ENCODE results near the gene MCRS1. TPM values are rescaled to one million over a fixed set of nuclear protein-coding genes. Genes with fewer than 3 reads are reported as not detected.
A peak's percentile ranks its signal among the peaks of the same experiment; 100 is the strongest.
"Not testable (repeated sequence)": the region's sequence is repeated elsewhere in the genome, so short reads cannot be mapped to it uniquely, and the experiment has no call there.

The MCRS1 gene
- polyA plus RNA-seq, 10 donors, result 45.8 to 61.2 (median 55.2) TPM

DNA sequence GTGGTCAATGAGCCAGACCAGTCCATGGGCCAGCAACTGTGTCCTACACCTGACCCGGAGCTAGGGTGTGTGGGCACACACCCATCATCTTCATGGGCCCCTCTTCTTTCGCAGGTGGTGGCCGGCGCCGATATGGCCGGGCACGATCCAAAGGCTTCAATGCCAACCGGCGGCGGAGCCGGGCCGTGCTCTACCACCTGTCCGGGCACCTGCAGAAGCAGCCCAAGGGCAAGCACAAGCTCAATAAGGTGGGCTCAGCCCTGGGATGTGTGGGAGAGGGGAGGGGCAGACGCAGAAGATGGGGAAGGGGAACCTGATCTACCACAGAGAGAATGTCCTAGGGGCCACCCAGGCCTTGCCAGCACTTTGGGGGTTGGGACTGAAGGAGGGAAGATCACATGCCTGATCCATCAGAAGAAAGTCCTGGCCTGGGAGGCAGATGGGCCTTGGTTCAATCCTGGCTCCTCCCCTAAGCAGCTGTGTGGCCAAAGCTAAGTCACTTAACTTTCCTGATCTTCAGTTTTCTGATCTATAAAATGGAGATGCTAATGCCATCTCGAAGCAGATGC is 25.3 kb downstream of the MCRS1 start:
- no peak for DNase-seq

DNA sequence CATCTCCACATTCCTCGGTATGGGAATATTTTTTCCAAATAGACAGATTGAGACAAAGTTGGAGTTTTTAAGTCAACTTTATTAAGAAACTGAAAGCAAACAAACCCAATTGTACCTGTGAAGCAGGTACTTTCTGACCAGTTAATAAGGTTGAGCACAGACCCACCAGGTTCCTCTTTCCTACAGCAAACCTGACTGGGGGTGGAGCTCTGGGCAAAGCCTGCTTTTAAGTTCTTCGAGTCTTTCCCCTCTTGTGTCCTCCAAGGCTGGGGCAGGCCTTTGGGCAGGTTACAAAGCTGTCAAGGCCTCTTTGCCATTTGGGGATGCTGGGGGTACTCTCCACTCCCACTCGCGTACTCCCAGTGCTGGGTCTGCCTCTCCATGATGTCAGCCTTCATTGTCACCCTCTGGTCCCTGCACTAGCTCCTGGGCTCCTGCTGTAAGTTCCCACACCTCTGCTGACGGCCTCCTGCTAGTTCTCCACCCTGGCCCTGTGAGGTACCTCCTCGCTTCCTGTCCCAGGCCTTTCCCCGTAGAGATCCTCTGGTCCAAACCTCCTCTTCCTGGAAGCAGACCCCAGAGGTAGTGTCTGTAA is 25.9 kb downstream of the MCRS1 start:
- no peak for DNase-seq

DNA sequence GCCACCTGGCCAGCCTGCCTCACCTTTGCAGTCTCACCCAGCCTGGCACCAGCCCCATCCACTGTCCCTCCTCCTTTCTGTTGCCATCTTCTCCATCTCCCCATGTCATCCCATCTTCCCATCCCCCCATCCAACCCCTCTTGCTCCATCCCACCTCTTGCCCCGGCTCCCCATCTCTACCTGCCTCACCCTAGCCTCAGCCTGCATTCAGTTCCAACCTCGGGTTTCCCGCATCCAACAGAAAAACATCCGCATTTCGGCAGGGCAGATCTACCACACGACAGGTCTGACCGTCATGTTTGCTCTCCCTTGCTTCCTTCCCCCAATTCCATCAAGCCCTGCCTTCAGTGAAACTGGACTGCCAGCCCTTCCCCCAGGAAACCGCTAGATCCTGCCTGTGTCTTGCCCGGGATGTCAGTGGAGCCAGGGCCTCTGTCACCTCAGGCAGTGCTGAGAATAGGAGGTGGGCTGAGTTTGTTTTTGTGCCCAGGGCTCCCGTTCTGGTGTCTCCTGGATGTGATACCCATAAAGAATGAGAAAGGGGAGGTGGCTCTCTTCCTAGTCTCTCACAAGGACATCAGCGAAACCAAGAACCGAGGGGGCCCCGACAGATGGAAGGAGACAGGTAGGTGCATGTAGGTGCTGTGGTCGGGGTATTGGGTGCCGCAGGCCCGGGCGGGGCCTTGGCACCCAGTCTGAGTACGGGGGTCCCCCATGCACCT is 26.6 kb downstream of the MCRS1 start:
- DNase-seq, result no peak

DNA sequence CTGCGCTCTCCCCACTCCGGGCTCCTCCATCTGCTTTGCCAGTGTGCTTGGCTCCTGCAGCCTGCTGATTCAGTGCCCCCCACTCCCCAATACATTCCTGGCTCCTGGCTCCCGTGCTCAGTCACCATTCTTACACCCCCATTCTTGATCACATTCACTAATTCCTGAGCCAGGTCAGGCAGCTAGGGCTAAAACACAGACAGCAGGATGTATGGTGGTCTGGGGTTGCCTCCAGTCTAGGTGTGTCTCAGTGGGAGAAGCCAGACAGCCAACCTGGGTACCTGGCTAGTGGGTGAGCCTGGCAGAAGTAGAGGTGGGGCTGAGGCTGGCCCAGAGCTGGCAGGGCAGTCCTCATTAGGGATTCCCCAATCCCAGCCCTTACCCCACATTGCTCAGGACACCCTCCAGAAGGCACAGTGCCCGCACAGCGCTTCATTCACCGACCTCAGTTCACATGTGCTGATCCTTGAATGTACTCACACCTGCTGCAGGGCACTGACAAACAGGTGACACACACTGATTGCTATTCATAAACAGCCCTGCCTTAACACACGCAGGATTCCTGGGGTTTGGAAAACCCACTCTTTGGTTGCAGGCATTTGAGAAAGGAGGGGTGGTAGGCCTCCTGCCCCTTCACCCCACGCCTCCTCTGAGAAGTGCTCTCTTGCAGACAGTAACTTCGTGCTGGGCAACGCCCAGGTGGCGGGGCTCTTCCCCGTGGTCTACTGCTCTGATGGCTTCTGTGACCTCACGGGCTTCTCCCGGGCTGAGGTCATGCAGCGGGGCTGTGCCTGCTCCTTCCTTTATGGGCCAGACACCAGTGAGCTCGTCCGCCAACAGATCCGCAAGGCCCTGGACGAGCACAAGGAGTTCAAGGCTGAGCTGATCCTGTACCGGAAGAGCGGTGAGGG is 27.5 kb downstream of the MCRS1 start:
- no peak for DNase-seq

DNA sequence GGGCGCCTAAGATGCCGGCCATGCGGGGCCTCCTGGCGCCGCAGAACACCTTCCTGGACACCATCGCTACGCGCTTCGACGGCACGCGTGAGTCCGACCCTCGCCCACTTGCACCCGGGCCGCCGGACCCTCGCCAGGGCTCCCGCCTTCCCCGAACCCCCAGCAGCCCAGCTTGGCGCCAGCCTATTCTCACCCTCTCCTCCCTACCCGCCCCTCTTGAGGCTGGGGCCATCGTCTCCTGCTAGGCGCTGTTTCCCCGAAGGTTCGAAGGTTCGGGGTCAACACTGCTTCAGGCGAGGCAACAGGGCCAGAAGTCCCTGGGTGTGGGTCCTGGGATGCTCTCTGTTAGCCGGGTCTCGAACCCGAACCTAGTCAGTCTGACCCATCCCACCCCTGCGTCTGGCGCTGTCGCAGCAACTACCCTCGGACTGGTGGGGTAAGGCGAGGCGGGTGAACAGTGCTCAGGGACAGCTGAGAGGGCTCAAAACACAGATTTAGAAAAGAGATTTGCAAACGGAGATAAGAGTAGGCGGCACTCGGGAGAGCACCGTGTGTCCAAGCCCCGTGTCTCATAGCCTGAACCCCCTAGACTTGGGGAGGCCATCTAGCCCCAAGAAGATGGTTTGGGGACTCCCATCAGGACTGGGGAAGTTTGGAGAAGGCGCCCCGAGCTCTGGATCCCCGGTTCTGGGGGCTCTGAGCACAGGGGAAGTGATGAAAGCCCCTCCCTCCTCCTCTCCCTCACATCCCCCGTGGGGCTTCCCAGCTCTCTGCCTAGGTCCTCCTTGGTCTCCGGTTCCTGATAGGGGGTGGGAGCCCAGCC is 28.3 kb downstream of the MCRS1 start:
- DNase-seq, result no peak

DNA sequence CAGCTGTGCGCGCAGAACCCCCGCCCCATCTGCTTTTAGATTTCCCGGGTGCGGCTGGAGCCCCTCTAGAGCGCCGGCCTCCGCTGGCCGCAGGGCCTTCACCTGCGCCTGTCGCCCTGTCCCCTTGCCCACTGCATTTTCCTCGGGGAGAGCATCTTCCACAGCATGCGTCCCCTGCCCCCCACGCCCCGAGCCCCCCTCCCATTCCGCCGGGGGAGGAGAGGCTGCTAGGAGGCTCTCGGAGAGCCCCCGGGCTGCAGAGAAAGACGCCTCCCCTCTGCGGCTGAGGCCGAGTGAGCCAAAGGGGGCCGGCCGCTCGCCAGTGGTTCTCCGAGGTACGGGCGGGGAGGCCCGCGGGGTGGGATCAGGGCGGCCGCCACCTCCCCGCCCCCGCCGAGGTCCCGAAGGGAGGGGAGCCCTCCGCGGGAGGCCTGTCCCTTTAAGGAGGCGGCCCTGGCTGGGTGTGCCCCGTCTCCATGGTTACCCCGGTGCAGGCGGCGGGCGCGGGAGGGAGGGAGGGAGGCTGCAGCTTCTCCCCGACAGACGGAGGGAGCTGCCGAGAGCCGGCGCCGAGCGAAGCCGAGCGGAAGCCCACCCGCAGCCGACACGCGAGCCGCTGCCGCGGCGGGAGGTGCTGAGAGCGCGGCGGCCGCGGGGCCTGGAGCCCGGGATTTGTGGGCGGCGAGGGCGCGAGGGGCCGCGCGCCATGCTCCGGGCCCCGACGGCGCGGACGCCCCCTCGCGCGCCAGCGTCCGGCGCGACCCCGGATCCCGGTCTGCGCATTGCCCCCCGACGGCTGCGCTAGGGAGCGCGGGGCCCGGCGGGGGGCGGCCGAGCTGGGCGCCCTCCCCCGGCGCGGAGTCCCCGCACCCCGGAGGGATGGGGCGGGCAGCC is 29.2 kb downstream of the MCRS1 start, which contains the start of gene KCNH3:
Gene KCNH3 (plus strand): TSS at position 521 of the 894 bp plus-strand sequence. CDS start 387 bp downstream, outside the sequence.
- peak; percentile 45 to 87 (median 64) for DNase-seq

DNA sequence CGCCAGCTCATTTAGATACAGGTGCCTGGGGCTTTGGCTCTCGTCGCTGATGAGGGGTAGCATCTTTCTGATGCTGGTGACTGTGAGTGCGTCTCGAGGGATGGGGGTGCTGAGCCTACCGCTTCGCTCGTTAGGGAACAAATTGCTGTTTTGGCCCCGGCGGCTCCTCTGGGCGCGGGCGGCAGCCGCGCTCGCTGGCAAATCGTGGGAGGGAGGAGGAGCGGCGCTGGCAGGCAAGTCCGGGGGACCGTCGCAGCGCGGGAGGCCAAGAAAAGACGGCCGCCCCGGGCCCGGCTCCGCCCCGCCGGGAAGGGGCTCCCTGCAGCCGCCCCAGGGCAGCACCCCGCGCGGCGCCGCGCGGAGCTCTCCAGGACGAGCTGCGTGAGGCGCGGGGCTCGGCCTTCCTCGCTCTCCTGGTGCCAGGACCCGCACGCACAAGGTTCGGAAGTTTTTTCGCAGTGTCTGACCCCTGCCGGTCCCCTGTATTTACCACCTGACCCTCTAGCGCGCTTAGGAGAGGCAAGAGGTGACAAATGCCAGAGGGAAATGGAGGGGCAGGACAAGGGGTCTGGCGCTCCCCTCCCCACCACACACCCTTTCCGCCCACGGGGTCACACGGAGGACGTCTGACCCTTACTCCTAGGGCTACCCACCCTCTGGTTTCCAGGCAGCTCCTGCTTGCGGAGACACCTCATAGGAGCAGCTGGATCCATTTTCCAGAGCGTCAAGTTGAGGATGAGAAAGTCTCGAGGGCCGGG is 30.0 kb downstream of the MCRS1 start:
- peak in 1 of 3 donors; percentile 45 for DNase-seq

DNA sequence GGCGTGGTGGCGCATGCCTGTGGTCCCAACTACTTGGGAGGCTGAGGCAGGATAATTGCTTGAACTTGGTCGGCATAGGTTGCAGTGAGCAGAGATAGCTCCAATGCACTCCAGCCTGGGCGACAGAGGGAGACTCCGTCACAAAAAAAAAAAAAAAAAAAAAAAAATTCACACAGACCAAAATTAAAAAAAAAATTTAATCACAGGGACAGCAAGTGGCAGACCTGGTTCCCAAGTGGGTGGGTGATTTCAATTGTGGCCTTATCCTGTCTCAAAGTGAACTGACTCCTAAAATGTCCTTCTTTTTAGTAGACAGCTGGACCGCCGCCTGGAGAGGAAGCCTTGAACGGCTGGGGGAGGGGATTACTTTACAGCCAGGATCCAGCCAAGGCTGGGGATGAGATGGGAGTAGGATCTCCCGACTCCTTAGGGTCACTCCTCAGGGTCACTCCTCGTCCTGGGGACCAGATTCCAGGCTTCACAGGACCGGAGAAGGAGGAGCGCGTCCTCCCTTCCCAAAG is 30.7 kb downstream of the MCRS1 start:
- DNase-seq, result peak in 1 of 3 donors; percentile 50

DNA sequence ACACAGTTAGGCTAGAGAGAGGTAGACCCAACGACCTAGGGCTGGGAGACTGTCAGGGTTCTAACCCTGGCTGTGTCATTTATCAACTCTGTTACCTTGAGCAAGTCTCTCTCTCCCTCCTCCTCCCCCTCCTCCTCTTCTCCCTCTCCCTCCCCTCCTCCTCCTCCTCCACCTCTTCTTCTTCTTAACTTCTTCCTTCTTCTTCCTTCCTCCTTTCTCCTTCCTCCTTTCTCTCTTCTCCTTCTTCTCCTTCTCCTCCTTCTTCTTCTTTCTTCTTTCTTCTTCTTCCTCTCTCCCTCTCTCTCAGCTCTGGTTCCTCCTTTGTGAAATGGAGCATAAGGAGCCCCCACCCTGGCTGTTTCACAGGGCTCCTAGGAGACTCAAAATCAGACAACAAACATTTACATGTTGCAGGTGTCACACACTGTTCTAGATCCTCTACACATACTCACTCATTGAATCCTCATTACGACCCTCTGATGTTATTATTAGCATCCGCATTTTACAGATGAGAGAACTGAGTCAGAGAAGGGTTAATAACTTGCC is 31.3 kb downstream of the MCRS1 start:
- DNase-seq, result no peak

DNA sequence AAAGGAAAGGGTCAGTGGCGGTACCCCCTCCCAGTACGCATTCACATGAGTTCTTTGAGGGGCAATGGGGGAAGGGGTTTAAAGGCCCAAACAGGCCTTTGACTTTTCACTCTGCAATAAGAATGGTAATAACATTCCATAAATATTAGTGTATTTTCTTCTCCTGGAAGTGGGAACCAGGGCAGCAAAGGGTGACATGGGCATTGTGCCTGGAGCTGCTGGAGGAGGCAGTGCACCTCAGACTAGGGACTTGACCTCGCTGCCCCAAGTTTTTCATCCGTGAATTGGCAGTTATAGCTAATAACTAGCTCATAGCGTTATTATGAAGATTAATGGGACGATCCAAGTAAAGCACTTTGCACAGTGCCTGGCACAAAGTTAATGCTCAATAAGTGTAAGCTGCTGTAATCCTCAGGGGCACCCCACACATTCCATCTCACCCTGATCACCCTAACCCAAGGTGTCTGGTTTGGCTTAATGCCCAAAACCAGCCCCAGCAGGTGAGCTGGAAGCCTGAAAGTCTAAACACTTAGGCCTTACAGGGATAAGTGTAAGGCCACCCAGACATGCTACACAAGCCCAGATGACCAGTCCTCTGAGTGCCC is 31.9 kb downstream of the MCRS1 start:
- no peak for DNase-seq

DNA sequence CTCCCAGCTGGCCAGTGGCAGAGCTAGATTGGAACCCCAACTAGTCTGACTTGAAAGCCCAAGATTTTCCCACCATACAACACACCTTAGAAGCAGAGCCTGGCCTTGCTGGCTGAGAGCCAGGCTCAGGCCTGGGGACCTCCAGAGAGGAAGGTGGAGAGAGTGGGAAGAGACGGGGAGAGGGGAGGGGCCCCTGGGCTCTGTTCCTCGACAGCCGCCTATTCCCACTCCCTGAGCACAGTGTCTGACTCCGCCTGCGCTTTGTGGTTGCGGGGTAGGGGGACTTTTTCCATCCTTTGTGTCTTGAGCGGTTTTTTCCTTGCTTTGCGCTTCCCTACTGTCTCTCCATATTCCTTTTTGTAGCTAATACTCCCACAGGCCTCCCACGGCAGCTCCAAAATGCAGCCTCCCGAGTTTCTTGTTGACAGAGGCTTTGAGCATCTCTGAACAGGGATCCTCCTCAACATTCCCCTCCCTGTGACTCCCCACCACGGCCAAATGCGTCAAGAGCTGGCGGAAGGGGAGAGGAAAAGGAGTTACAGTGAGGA is 33.1 kb downstream of the MCRS1 start:
- no peak for DNase-seq

DNA sequence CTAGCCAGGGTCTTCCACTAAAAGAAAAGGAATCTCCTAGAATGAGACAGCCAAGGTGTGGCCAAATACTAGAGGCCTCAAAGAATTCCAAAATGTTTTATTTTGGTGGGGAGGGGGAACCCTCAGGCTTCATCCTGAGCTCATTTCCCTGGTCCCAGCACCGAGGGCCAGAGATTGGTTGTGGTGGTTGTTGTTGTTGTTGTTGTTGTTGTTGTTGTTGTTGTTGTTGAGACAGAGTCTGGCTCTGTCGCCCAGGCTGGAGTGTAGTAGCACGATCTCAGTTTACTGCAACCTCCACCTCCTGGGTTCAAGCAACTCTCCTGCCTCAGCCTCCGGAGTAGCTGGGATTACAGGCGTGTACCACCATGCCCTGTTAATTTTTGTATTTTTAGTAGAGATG is 33.8 kb downstream of the MCRS1 start:
- DNase-seq, result not testable (repeated sequence)

DNA sequence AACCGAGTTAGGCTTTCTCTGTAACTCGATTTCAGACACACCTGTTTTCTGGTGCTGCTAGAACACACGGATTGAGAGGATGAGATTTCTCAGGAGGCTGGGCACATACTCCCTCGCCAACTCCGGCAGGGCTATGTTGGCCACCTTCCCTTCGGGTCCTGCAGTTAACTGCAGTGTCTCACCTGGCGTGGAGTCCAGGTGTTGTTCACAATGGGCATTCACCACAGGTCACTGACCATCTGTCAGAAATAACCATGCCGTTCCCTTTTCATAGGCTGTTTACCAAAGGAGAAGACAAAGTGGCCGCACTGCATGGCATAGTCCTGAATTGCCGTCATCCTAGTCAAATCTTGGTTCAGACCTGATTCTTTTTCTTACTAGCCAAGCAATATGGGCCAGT is 34.6 kb downstream of the MCRS1 start:
- no peak for DNase-seq

DNA sequence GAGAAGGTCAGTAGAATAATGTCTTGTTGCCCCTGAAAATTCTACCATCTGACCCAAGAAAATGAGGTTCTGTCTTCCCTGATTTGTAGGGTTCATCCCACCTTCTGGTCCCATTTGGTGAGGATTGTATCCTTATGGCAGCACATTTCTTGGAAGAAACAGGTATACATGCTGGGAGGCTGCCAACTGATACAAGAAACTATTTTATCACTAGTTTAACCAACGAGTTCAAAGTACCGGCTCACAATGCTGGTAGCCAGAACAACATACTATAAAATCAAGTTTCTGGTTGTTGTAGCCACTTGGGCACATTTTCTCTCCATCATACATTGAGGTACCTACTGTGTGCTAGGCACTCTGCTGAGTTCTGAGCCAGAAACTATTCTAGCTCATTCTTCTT is 36.2 kb downstream of the MCRS1 start:
- no peak for DNase-seq

DNA sequence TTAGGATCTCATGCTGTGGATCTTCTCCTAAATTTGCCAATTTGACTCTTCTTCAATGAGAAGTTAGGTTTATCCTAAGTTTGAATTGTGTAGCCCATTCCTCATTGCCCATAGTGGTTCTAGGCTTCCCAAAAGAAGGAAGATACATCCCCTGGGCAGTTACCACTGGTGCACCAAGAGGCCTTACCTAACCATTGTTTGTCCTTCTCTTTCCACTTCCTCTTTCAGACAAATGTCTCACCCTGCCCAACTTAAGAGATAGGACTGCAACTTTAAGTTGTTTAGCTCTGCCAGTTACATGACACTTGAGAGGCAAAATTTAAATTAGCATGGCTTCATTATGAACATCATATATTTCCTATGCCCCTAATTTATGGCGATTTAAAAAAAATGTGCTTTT is 38.5 kb downstream of the MCRS1 start:
- no peak for DNase-seq

DNA sequence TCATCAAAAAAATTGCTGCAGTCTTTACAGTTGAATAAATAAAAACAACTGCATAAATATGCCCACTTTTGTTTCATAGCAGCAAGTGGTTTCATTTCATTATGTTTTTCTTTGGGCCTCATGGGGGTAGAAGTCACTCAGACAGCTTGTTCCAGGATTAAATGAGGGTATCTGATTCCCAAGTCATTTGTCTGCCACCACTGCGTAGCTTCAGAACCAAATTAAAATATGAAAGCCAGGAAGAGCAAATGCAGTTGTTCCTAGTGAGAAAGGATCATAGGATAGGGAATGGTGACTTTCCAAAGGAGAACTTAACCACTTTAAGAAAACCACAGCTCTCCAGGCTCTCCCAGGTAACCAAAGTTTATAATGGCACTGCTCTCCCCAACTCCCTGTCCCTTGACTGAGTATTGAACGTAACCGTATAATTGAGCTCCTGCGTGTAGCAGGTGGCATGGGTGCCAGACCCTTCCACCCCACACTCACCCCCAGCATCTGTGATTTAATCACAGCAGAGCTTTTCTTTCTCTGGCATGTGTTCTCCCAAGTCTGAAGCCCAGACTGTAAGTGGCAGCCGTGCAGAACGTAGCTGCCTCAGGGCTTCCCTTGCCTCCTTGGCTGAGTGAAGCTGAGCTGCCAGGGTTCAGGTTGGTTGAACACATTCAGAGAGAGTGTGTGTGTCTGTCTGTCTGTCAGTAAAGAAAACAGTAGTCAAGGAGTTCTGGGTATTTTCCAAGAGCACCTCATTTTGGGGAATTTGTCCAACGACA is 40.4 kb downstream of the MCRS1 start:
- DNase-seq, result no peak

DNA sequence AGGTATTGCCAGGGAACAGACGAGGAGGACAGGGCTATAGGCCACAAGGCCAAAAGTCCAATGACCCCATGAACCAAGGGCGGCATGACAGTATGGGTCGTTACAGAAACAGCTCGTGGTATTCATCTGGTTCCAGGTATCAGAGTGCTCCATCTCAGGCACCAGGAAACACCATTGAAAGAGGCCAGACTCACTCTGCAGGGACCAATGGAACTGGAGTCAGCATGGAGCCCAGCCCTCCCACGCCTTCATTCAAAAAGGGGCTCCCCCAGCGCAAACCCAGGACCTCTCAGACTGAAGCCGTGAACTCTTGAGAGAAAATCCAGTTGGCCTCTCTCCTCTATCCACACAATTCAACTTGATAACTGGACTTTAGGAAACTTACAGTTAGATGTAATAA is 42.0 kb downstream of the MCRS1 start:
- no peak for DNase-seq
